GM19043 (cell line): ENCODE measurements around the gene STK24.

Experiments
- ATAC-seq: cut with Tn5 transposase; IDR thresholded peaks from one replicate; pipeline ENCODE4 v1.9.1; 2021; ENCODE audit warnings: low read depth; ENCODE audit not compliant: unreplicated experiment

STK24 gene

DNA sequence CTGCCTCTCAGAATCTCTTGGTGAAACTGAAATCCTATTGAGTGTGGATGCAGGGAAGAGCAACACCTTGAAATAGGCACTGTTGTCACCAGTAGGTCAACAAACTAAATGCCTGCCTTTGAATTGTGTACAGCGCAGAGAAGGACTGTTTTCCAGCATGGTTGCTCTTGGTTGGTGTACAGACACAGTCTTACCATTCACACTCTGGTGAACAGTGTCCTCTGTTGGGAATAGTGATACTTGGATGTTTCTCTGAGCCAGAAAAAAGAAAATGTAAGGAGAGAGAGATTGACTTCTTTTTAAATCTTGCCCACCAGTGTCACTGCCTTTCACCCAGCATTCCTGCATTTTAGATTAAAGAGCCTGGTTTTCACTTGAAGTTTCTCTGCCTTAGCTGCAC lies 179.7 kb downstream of the STK24 start:
- ATAC-seq, result no peak

DNA sequence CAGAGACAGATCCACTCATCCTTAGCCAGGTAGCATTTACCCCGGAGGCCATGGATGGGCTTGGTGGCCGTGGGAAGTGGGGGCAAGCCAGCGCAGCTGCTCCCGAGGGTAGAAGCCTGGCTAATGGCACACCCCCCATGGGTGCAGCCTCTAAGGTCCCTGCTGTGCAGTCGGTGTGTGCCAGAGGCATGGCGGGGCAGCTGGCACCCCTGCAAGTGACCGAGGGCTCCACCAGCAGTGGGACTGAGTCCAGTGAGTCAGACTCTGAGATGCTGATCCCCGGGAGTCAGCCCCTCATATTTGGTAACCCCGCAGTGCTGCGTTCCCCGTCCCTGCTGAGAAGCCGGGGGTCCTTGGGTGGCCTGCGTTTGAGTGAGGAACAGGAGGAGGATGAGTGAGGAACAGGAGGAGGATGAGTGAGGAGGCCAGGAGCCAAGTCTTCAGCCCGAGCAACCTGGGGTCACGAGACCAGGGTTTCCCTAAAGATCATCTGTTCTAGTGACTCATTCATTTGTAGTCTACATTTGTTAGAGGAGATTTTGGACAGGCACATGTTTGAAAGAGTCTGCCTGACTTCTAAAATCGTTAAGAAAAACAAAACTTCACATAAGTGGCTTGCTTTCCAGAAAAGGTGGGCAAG lies 180.7 kb downstream of the STK24 start:
- ATAC-seq, result no peak
